NCI-H2196 treated with DMSO at 0.1 percent for 48 hours (cell line): ENCODE results near the gene CDK14.

ENCODE experiments used
- DNase-seq: peaks from one replicate; lab custom pipeline; 2025; ENCODE audit not compliant: unreplicated experiment; lab: John Stamatoyannopoulos, UW

CDK14 gene

DNA sequence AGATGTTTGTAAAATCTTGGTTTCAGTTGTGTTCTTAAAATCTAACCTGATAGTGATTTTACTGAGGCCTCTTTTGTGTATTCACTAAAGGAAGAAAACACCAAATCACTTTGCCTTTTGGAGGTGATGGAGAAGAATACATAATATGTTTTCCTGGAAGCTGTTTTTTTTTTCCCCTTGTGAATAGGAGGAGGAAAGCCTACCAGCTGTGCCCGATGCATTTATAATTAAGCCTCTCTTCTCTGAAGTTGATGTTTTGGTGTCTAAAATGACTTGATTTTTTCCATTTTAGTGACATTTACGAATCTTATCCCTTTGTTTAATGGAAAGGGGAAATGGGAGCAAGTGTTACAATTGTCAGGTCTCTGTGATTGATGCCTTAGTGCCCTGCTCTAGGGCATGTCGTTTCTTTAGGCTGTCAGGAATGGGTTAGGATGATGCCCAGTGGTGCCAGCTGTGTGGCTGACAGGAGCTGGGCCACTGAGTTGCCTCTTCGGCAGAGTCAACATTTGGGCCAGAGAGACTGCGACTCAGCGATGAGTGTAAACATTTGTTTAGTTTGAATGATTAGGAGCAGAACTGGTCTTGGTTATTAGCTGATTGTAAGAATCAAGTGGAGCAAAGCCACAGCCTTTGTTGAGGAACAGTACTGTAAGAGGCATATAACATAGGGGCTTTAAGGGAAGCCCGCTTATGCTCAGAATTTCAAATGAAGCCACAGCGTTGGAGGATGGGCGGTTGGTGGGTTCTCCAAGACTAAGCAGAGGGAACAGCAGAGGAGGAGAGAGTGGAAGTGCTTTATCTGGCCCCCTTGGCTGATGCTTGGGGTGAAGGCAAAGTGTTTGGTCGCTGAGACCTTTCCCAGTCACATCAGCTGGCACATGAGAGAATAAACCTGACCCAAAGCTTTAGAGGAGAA is 81.6 kb downstream of the CDK14 start:
- no peak for DNase-seq

DNA sequence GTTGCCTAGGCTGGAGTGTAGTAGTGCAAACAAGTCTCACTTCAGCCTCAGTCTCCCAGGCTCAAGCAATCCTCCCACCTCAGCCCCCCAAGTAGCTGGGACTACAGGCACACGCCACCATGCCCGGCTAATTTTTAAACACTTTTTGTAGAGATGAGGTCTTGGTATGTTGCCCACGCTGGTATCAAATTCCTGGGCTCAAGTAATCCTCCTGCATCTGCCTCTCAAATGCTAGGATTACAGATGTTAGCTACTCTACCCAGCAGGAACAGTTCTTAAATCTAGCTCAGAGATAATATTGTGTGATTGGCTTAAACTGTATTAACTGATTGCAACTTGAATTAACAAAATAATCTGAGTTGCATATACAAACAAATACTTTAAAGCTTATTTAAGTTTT is 82.9 kb downstream of the CDK14 start:
- no peak for DNase-seq

DNA sequence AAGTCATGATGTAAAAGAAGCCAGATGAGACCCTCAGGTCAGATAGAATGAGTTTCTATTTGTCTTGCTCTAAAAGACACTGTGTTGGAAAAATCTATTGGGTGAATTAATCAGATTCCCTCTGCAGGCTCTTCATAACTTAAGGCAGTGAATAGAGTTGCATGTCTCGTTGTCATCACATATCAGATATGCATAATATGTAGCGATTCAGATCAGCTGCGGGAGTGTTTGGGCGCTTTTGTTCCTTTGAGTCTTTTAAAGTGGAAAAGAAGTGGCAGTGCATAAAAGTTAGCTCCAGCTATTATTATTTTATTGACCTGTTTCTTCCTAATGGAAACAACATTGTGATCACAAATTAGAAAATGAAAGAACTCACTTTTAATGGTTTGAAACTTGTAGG is 84.4 kb downstream of the CDK14 start:
- no peak for DNase-seq

DNA sequence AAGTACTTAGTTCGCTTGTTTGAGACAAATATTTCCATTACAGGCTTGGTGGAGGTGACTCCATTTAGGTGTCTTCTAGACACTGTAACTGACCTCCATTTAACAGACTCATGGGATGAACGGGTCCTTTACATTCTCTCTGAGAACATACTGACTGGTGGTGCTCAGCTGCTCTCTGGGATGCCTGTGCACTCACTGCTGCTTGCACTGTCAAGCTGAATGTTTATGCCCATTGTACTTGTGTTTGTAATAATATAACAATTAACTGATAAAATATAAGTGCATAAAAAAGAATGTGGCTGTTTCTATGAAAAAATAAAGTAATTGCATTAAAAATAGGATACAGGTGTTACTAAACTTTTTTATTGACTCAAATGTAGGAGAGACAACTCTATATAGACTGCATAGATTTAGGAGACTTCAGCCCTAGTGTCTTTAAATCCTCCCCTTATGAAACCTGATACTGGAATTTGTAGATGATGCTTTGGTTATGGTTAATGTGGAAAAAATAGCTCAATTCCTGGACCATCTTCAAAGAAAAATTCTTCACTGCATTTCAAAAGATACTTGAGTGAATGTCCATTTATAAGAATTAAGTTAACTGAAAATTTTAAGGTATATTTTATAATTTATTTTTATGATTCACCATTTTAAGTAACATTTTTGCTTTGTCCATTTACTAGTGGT is 85.4 kb downstream of the CDK14 start:
- no peak for DNase-seq

DNA sequence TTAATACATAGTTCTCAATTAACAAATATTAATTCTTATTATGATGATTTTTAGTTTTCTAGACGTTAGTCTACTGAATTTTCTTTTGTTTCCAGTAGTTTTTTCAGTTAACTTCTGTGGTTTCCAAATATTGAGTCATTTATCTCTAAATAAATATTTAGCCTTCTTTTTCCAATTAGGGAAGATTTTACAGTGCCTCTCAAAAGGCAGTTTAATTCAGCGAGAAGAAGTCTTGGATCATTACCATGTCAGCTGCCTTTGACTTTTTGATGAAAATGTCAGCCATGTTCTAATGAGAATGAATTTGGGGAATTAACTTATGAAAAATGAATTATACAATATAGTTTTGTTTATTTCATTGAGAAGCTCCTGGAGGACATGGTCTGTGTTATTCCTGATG is 90.0 kb downstream of the CDK14 start:
- DNase-seq = no peak

DNA sequence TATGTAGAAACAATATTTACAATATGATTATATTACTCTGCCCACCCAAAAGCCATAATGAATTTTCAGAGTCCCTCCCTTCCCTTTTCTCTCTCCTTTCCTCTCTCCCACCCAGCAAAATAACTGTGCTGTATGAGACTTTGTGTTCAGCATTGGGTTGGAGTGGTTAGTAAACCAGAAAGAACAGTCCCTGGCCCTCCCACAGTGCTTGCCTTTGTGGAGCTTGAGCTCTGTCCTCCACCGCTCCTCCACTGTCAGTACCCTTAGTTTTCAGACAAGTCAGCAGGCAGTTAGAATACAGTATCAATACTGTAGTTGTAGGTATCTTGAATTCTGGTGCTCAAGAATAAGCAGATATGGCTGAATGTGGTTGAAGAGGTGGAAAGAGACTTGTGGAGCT is 92.7 kb downstream of the CDK14 start:
- DNase-seq = no peak

DNA sequence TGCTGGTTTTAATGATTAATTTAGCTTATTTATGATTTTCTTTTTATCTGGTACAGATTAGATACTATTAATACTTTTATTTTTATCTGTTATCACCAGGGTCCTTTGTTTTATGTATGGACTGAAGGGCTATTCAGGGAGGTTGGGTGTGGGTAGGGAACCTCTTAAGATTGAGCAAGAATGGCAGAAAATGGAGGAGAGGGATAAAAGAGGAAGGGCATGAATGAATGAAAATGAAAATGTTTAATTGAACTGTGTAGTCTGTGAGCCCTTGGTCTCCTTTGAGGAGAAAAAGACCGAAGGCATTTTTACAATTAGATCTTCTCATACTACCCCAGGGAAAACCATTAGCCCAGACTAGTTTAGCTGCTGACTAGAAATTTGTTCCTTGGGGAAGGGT is 93.1 kb downstream of the CDK14 start:
- DNase-seq = no peak

DNA sequence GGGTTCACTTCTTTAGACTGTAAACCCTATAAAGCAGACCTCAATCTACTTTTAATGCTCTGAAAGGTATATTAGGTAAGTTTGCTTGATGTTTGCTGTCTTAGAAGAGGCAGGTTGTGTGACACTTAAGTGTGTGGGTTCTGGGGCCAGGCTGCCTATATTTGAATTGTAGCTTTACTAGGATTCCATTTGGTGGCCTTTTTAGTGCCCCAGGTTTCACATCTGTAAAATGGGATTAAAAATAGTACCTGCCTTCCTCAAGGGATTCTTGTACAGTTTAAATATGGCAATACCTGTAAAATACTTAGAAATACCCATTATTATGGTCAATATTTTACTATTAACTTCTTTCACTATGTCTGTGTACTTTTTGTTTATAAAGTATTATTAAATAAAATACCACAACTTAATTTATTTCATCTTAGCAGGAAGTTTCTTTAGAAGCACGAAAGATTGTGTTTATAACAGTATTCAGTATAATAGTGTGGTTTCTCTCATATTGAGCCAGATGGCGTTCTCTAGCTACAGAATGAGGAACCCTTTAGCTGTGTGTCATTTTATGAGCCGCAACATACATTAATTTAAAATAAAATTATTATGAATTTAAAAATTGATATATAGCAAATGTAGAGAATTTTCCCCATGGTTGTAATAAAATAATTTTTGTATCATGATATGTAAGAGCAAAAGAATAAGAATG is 94.2 kb downstream of the CDK14 start:
- no peak for DNase-seq

DNA sequence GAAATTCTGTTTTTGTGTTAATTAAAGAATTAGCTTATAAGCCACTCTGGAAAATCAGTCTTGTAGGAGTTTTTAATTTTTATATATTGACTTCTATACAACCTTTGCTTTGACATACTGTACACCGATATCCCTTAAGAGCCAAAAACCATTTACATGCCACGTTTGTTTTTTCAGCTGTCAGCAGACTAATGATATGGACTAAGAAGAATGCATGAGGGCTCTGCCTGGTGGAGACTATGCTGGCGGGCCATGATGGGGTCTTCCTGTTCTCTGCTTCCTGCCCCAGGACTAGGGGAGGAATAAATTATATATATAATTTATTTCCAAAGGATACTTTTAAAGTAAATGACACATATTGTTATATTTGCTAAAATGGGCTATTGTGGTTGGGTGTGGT is 96.3 kb downstream of the CDK14 start:
- no peak for DNase-seq

DNA sequence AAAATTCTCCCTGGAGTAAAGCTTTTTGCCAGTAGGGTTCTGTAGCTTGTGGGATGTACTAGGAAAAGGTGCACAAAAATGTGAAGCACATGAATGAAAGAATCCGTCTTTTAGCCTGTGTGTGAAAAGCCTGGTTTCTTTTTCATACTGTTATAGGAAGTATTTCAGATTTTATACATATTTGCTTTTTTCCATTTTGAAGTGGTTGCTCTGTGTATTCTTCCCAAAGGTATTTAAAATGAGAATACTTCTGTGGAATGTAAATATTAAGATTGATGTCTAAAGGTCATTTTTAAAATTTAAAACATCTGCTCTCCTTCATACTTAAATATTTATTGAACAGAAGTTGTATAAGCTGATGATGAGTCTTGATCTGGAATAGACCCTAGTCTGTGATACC is 96.8 kb downstream of the CDK14 start:
- no peak for DNase-seq

DNA sequence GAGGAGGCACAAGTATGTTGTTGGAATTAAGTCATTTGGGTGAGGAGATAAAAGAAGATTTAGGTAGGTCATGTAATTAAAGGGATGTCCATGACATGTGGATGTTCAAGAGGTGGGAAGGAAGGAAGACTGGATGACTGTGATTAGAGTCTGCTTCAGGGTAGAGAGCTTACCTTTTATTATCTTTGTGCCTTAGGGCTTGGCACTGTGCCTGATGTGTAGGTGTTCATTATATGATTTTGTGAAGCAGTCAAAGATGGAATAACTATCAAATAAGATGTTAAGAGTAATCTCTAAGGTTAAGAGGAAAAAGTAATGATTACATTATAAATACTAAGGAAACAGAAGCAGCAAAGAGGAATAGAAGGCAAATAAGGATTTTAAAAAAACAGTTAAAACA is 97.8 kb downstream of the CDK14 start:
- no peak for DNase-seq

DNA sequence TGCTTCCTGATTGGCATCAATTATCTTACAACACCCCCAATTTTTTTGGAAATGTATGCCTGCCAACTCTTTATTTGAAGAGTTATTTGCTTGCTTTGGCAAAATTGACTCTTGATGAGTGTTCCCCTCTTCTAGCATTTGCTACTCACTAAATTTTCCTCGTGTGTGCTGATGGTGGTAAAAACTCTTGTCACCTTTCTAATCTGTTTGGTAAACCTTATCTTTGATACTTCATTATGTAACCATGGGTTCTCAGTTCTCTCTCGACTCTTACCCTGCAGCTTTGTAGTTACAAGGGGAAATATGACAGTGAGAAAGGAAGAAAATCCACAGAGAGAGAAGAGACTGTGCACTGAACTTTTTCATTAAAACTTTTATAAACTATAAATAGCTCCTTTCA is 102.5 kb downstream of the CDK14 start:
- DNase-seq = no peak

DNA sequence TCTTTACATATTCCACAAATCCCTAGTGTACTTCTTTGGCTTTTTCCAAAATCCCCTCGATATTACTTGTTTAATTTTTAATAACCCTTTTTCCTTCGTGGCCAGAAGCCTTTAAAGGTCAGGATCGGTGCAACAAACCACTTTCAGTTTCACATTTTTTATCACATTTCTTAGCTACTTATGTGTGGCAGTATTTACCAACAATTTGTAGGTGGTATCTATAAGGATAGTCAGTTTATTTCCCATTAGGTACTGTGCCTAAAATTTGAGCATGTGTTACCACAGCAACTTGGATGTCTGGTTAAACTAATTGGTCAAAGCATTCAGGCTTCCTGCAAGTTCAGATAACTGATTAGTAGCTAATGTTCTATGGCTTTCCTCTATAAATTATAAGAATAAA is 104.9 kb downstream of the CDK14 start:
- no peak for DNase-seq

DNA sequence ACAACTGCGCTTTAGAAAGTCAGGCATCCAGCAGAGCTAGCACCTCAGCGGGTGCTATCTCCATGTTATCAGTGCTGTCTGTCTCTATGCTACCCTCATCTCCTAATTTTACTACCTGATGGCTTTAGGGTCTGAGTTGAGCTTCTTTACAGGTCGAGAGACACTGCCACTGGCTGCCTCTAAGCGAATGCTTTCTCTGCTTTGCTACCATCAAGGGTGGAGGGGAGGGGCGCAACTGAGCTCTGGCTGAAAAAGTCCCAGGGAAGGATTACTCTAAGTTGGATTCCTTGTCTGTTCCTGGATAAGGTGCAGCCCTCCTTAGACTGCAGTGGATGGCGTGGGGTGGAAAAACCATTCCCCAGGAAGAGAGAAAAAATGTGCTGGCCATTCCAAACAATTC is 105.7 kb downstream of the CDK14 start:
- DNase-seq = no peak

DNA sequence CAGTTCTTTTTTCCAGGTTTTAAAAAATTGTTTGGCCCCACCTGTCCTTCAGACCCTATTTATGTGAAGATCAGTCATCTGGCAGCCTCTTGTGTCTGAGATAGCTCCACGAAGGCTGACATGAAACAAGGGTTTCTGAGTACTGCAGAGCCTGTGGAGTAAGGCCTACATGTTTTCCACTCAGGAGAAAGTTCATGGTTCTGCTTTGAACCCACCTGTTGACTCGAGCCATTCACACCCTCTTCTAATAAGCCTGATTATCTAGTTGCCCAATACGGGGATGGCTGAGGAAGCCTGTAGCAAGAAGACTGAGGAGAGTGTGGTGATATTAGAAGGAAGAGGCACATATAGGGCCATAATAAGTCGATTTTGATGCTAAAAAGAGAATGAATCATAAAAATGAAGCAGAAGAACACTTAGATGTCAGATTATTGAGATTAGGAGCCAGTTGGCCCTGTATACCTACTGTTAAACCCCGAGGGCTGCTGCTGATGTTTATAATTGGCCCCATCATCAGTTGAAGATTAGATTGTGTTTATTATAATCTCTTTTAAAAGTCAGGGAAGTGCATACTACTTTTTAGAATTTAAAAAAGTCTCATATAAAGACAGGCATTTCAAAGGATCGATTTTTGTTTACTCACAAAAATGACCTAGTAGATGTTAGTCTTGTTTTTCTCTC is 109.4 kb downstream of the CDK14 start:
- no peak for DNase-seq

DNA sequence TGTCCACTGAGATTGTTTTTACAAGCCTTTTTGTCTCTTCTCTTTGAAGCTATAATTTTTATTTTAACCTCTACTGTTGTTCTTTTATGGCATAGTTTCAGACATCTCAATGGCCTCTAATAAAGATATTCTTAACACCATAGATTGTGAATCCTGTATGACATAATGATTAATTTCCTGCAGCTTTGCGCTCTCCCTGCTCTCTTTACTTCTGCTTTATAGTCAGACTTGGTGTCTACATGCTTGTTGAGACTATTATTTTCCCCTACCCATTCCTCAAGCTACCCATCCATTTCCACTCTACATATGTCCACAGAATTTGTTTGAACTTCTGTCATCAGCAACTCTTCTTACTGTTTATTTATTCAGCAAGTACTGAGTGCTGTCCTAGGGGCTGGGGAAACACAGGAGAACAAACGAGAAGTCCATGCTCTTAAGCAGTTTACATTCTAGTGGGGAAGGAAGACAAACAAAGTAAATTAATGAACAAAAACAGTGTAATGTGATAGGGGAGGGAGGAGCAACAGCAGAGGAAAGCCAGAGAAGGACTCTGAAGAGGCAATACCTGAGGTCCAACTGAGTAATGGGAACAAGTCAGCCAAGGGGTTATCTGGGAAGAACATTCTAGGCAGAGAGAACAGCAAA is 110.1 kb downstream of the CDK14 start:
- DNase-seq = no peak

DNA sequence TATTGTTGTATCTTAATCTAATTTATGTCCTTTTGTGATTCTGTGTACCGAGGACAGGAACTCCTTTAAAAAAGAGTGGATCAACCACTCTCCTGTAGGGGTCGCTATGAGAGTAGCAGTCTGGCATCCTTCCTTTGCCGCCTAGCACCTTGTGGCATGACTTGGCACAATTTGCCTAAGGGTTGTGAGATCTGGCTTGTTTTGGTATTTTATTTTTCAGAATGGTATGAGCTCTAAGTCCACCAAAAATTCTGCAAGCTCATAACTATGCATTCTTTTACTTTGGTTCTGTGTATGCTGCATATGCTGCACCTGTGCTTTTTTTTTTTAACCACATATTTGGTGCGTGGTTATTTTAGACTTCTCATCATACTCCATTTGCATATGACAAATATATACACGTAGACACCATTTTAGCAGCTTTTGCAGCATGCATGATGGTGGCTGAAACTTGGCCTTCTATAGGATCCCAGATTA is 112.8 kb downstream of the CDK14 start:
- no peak for DNase-seq

DNA sequence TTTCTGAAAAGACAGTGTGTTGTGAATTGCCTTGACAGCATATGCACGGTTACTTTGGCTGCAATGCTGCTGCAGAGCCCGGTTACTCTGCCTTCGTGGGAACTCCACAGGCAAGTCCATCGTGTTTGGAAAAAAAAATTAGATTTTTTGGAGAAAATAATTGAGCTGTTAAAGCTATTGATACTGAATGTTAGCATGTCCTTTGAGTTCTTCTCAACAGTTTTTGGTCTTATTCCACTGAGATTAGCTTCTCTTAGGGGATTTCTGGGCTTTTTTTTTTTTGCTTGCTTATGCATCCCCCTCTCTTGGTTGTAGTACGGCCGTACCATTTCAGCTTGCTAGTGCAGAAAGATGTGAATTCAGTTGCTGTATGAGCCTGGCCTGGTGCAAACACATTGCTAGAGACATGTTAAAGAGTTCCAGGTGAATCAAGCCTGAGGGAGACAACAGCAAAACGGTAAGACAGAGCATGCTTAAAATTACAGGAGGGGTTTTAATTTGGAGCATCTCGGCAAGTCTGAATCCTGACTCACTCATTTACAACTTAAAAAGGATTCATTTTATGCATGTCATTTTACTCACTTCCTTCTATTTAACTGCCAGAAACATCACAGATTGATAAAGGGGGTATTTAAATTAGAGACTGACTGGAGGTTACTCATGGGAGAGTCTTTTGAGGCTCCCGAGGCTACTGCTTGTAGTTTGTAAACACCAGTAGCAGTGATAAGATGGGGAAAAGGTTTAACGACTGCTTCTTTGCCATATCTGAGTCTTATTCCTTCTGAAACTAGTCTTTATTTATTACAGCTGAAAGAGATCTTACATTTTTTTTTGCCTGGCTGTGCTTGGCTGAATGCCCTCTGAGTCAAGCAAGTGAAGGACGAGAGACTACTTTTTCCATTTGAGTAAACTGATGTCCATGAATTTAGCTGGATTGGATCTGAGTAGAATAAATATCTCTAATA is 113.7 kb downstream of the CDK14 start:
- DNase-seq = no peak

DNA sequence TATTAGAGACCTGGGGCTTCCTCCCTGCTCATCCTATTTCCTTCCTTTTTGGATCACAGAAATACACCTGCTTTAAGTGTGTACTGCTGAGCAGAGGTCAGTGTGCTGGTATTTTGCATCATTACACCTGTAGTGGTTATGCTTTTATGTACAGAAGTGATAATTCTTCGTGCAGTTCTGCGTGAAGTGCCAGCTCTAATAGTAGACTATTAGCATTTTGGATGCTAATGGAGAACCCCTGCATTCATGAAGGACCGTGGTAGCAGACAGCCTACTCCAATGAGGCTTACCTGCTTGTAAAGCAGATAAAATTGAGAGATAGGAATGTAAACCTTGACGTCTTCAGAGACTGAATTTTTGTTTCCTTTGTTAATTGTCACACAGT is 114.3 kb downstream of the CDK14 start:
- DNase-seq = no peak

DNA sequence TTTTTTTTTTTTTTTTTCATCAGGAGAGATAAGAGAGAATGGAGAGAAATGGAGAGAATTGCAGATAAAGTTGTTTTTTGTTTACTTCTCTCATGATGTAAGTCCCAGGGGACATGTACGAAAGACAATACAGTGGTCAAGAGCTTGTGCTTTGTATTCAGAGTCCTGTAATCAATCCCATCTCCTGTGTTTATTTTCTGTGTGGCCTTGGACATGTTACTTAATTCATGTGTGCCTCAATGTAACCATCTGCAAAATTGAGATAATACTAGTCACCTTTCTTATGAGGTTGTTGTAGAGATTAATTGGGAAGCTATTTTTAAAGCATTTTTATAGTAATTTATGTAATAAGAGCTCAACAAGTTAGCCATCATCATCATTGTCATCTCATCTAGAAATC is 117.5 kb downstream of the CDK14 start:
- no peak for DNase-seq
